Muscle of leg (tissue), 11 donors: ENCODE measurements around the gene TBRG4. TPM values are rescaled to one million over a fixed set of nuclear protein-coding genes. Genes with fewer than 3 reads are reported as not detected.

Experiments
- DNase-seq: peaks from one replicate; pipeline ENCODE4 v3.0.0; 2013
- H3K27ac ChIP-seq: one replicate; pipeline ENCODE4 v1.5.1; 2013; ENCODE audit warnings: mild to moderate bottlenecking, low read length, control low read depth
- H3K27me3 ChIP-seq: one replicate; pipeline ENCODE4 v1.6.1; 2013; ENCODE audit warnings: low read length; ENCODE audit not compliant: control insufficient read depth, insufficient read depth
- H3K36me3 ChIP-seq: one replicate; pipeline ENCODE4 v1.6.1; 2013; ENCODE audit warnings: low read length; ENCODE audit not compliant: control insufficient read depth, insufficient read depth
- H3K4me1 ChIP-seq: one replicate; pipeline ENCODE4 v1.6.1; 2013; ENCODE audit warnings: low read length; ENCODE audit not compliant: control insufficient read depth, insufficient read depth
- H3K4me3 ChIP-seq: one replicate; pipeline ENCODE4 v1.5.1; 2013; ENCODE audit warnings: low read length, control low read depth
- H3K9me3 ChIP-seq: replicated peaks from 2 replicates; pipeline ENCODE4 v1.6.1; 2013; ENCODE audit warnings: low read depth, low read length; ENCODE audit not compliant: control insufficient read depth
- WGBS: methylation state at CpG from one replicate; pipeline ENCODE4 v1.1.5; 2013; ENCODE audit warnings: missing lambda C conversion rate; ENCODE audit not compliant: insufficient coverage; 5-methylcytosine and 5-hydroxymethylcytosine counted together
- polyA plus RNA-seq, 8 donors: library from polyadenylated mRNA; unstranded; fragments of 120-200 nt; gene quantifications; one replicate each; pipeline versions ENCODE4 v1.2.1 to v1.2.3, GENCODE V29; 2013; ENCODE audit warnings: inconsistent platforms in 1 of 8, low replicate concordance in 1 of 8; ENCODE audit not compliant: insufficient read length in 8 of 8, insufficient read depth in 1 of 8
- total RNA-seq: library from RNA; stranded (reverse); fragments of 120-200 nt; gene quantifications from one replicate; pipeline ENCODE4 v1.2.4, GENCODE V29; 2013

Gene TBRG4
- total and polyA plus RNA-seq, 9 donors: 35.5 to 45.2 (median 39.6) TPM

GRCh38 chr7:45084901-45085618 lies 26.4 kb downstream of the TBRG4 start:
- H3K27me3 ChIP-seq: peaks cover 12% of the 10 kb centered on the region
- no peak for DNase-seq
- 66% methylated on average over 16 of the region's 24 CpGs for WGBS
- peaks cover 3% of the 10 kb centered on the region for H3K36me3 ChIP-seq
- H3K9me3 ChIP-seq: no peaks in the 10 kb centered on the region
- H3K4me3 ChIP-seq: no peak overlapping the region
- peaks cover 16% of the 10 kb centered on the region for H3K4me1 ChIP-seq
- H3K27ac ChIP-seq: no peak overlapping the region

- Histone ChIP-seq H3K27ac (no peak overlapping the region), H3K27me3 (peaks cover 6% of the 10 kb centered on the region), H3K9me3 (no peaks in the 10 kb centered on the region), H3K36me3 (peaks cover 3% of the 10 kb centered on the region), H3K4me1 (peaks cover 13% of the 10 kb centered on the region), H3K4me3 (no peak overlapping the region)
- no peak for DNase-seq
- WGBS: 40% methylated on average over 1 of the region's 5 CpGs
Observed at GRCh38 chr7:45084336-45084735, 27.2 kb downstream of the TBRG4 start.

GRCh38 chr7:45082831-45083331 lies 28.6 kb downstream of the TBRG4 start:
- Histone ChIP-seq H3K4me1 (peaks cover 2% of the 10 kb centered on the region), H3K27me3 (peaks cover 2% of the 10 kb centered on the region), H3K4me3 (no peak overlapping the region), H3K36me3 (peaks cover 4% of the 10 kb centered on the region), H3K9me3 (no peaks in the 10 kb centered on the region), H3K27ac (no peak overlapping the region)
- DNase-seq: no peak
- 77% methylated on average over 10 of the region's 10 CpGs for WGBS

GRCh38 chr7:45082031-45082830 lies 29.3 kb downstream of the TBRG4 start:
- Histone ChIP-seq H3K4me3 (no peak overlapping the region), H3K27me3 (peaks cover 2% of the 10 kb centered on the region), H3K9me3 (no peaks in the 10 kb centered on the region), H3K4me1 (no peaks in the 10 kb centered on the region), H3K36me3 (peaks cover 8% of the 10 kb centered on the region), H3K27ac (no peak overlapping the region)
- DNase-seq: no peak
- WGBS: 72% methylated on average over 13 of the region's 18 CpGs

- Histone ChIP-seq H3K4me1 (no peaks in the 10 kb centered on the region), H3K4me3 (no peak overlapping the region), H3K9me3 (no peaks in the 10 kb centered on the region), H3K27ac (no peak overlapping the region), H3K36me3 (peaks cover 14% of the 10 kb centered on the region), H3K27me3 (no peaks in the 10 kb centered on the region)
- DNase-seq: no peak
- 86% methylated on average over 8 of the region's 9 CpGs for WGBS
Observed at GRCh38 chr7:45081670-45081974, 29.9 kb downstream of the TBRG4 start.

- WGBS: 85% methylated on average over 5 of the region's 14 CpGs
- no peaks in the 10 kb centered on the region for H3K9me3 ChIP-seq
- no peaks in the 10 kb centered on the region for H3K4me1 ChIP-seq
- no peak overlapping the region for H3K4me3 ChIP-seq
- no peak overlapping the region for H3K27ac ChIP-seq
- no peaks in the 10 kb centered on the region for H3K27me3 ChIP-seq
- peaks cover 19% of the 10 kb centered on the region for H3K36me3 ChIP-seq
- DNase-seq: no peak
Observed at GRCh38 chr7:45080958-45081669, 30.4 kb downstream of the TBRG4 start.

- WGBS: 95% methylated on average over 17 of the region's 17 CpGs
Observed at GRCh38 chr7:45080265-45080957, 31.1 kb downstream of the TBRG4 start.

GRCh38 chr7:45078125-45078681 lies 33.3 kb downstream of the TBRG4 start:
- DNase-seq: no peak
- Histone ChIP-seq H3K9me3 (no peaks in the 10 kb centered on the region), H3K4me3 (no peak overlapping the region), H3K36me3 (peaks cover 48% of the 10 kb centered on the region), H3K27ac (no peak overlapping the region), H3K4me1 (no peaks in the 10 kb centered on the region), H3K27me3 (no peaks in the 10 kb centered on the region)
- 90% methylated on average over 8 of the region's 8 CpGs for WGBS

More at GRCh38 chr7:45080265-45080957, 31.1 kb downstream of the TBRG4 start:
- no peak overlapping the region for H3K4me3 ChIP-seq
- H3K27ac ChIP-seq: no peak overlapping the region
- H3K36me3 ChIP-seq: peaks cover 26% of the 10 kb centered on the region
- H3K9me3 ChIP-seq: no peaks in the 10 kb centered on the region
- DNase-seq: no peak
- no peaks in the 10 kb centered on the region for H3K27me3 ChIP-seq
- H3K4me1 ChIP-seq: no peaks in the 10 kb centered on the region

GRCh38 chr7:45077579-45077978 lies 33.9 kb downstream of the TBRG4 start:
- peaks cover 52% of the 10 kb centered on the region for H3K36me3 ChIP-seq

More at GRCh38 chr7:45077579-45077978, 33.9 kb downstream of the TBRG4 start:
- Histone ChIP-seq H3K9me3 (no peaks in the 10 kb centered on the region), H3K4me1 (no peaks in the 10 kb centered on the region), H3K27ac (no peak overlapping the region), H3K27me3 (no peaks in the 10 kb centered on the region), H3K4me3 (no peak overlapping the region)
- WGBS: 89% methylated on average over 8 of the region's 9 CpGs
- DNase-seq: no peak
